H1 (cell line): ENCODE measurements around the gene NRXN3. TPM values are rescaled to one million over a fixed set of nuclear protein-coding genes. Genes with fewer than 3 reads are reported as not detected.

Experiments
- SIN3A ChIP-seq, 2 experiments: IDR thresholded peaks in 1 of 2; conservative IDR thresholded peaks in 1 of 2; 2 replicates each; pipeline ENCODE4 v1.6.1; 2011 to 2012; ENCODE audit warnings: low read length in 2 of 2, improper control_type of control experiment in 1 of 2, low read depth in 1 of 2, mild to moderate bottlenecking in 1 of 2
- polyA plus RNA-seq, 7 experiments: library from polyadenylated mRNA; depleted of rRNA in 3 of 7; stranded (reverse) in 5 of 7; unstranded in 2 of 7; fragments of >200 nt in 5 of 7; fragments of 200-250 nt in 2 of 7; gene quantifications; 1 replicate in 5 of 7; 2 replicates in 1 of 7; 4 replicates in 1 of 7; pipeline versions ENCODE4 v1.2.1 to v1.2.3, GENCODE V29; 2011 to 2013; ENCODE audit warnings: missing spikeins in 2 of 7, mixed read lengths in 2 of 7
- total RNA-seq: library from RNA; stranded (reverse); fragmentation: NEBNext Ultra II Directional; extraction: Animal tissue kit (Norgen Biotek cat#: 25700); gene quantifications from 2 replicates; pipeline ENCODE4 v1.2.1, GENCODE V29; 2021

NRXN3 gene
- total and polyA plus RNA-seq, 2 of the 8 experiments (the other 6 are each of a cell fraction or from before 2014, with no cell fraction given): 2.6 to 4.1 TPM

GRCh38 chr14:79011920-79012204 lies 841.7 kb downstream of the NRXN3 start (continued):
- TF ChIP-seq SIN3A (conservative IDR thresholded peaks at IDR 0.05 in 1 of 2, IDR thresholded peaks at IDR 0.05 in 1 of 2; ENCODE audit: low read depth in 1 of 2, low read length in 2 of 2): no peak
